Amniotic epithelial cell (primary cell): ENCODE results near the gene SFRP4.

Experiments
- DNase-seq: peaks from one replicate; pipeline ENCODE4 v3.0.0-alpha.2; 2010; ENCODE audit warnings: low read depth

Gene SFRP4

GRCh38 chr7:37924491-37925041, 7.9 kb upstream of the SFRP4 start:
- DNase-seq: no peak

GRCh38 chr7:37923996-37924395, 7.4 kb upstream of the SFRP4 start:
- DNase-seq: no peak

GRCh38 chr7:37921876-37922275, 5.3 kb upstream of the SFRP4 start:
- no peak for DNase-seq

- no peak for DNase-seq
These were observed 4.5 kb upstream of the SFRP4 start for GRCh38 chr7:37920849-37921805.

GRCh38 chr7:37920305-37920848, 3.8 kb upstream of the SFRP4 start, which contains the start of gene EPDR1:
TSS of gene EPDR1 (plus strand) at chr7:37920640. CDS start at chr7:37920940, 300 bp downstream.
- no peak for DNase-seq

GRCh38 chr7:37918526-37918925, 1.9 kb upstream of the SFRP4 start:
- no peak for DNase-seq

GRCh38 chr7:37916017-37916672, 472 bp downstream of the SFRP4 start:
- DNase-seq: no peak

GRCh38 chr7:37915438-37915837, 1.2 kb downstream of the SFRP4 start:
- no peak for DNase-seq

GRCh38 chr7:37912756-37913155, 3.9 kb downstream of the SFRP4 start:
- no peak for DNase-seq

GRCh38 chr7:37908221-37908788, 8.3 kb downstream of the SFRP4 start:
- DNase-seq: no peak

GRCh38 chr7:37901890-37902524, 14.6 kb downstream of the SFRP4 start:
- DNase-seq: peak; percentile 1

- no peak for DNase-seq
These were observed 15.3 kb downstream of the SFRP4 start for GRCh38 chr7:37901236-37901827.

GRCh38 chr7:37899712-37900247, 16.8 kb downstream of the SFRP4 start:
- no peak for DNase-seq

GRCh38 chr7:37894671-37895070, 21.9 kb downstream of the SFRP4 start:
- DNase-seq: no peak

GRCh38 chr7:37893359-37893758, 23.3 kb downstream of the SFRP4 start:
- DNase-seq: no peak

- DNase-seq: no peak
These were observed 34.5 kb downstream of the SFRP4 start for GRCh38 chr7:37882086-37882485.
